IMR-90 (cell line): ENCODE data around the gene SIRPD. TPM values are rescaled to one million over a fixed set of nuclear protein-coding genes. Genes with fewer than 3 reads are reported as not detected.

Experiments used
- ATAC-seq: fragments of 200-7000 bp; cut with Tn5 transposase; 2 replicates; pipeline ENCODE4 v1.9.1; 2020; ENCODE audit warnings: low read depth, mild to moderate bottlenecking, moderate library complexity
- BruUV-seq: library from RNA; stranded (reverse); fragments of 400-500 nt; replicated peaks from 2 replicates; lab custom pipeline; 2021; lab: Mats Ljungman, UMichigan
- CTCF ChIA-PET: fragments of 300-600 bp; formaldehyde crosslinking; extraction: SDS; loops from one replicate; lab custom pipeline; 2021; ENCODE audit warnings: antibody characterized with exemption; lab: Yijun Ruan, JAX
- POLR2A ChIA-PET: fragments of 300-600 bp; sonication (Branson Sonifier 250); formaldehyde crosslinking; loops from one replicate; lab custom pipeline; 2022; ENCODE audit warnings: antibody characterized with exemption; ENCODE audit not compliant: unreplicated experiment; lab: Charles Lee
- DNase-seq: peaks from one replicate; pipeline ENCODE4 v3.0.0; 2013
- H2AFZ ChIP-seq: replicated peaks from 2 replicates; pipeline ENCODE3; 2013; ENCODE audit warnings: low read length, mild to moderate bottlenecking; ENCODE audit not compliant: poor library complexity
- H2AK5ac ChIP-seq: 2 replicates; pipeline ENCODE4 v1.6.1; 2013; ENCODE audit warnings: low read depth, low read length, inconsistent platforms
- H2AK9ac ChIP-seq: replicated peaks from 2 replicates; pipeline ENCODE3; 2013; ENCODE audit warnings: mild to moderate bottlenecking, low read depth, low read length, moderate library complexity; ENCODE audit not compliant: poor library complexity
- H2BK120ac ChIP-seq: 2 replicates; pipeline ENCODE4 v1.6.1; 2013; ENCODE audit warnings: low read depth, low read length, inconsistent platforms
- H2BK15ac ChIP-seq: 3 replicates; pipeline ENCODE4 v1.6.1; 2013; ENCODE audit warnings: low read depth, low read length, inconsistent platforms
- H2BK20ac ChIP-seq: 2 replicates; pipeline ENCODE4 v1.6.1; 2013; ENCODE audit warnings: low read depth, mild to moderate bottlenecking, inconsistent platforms, low read length, moderate library complexity
- H2BK5ac ChIP-seq: 2 replicates; pipeline ENCODE4 v1.6.1; 2013; ENCODE audit warnings: mild to moderate bottlenecking, low read depth, low read length, inconsistent platforms; ENCODE audit not compliant: poor library complexity, severe bottlenecking
- H3K14ac ChIP-seq: replicated peaks from 2 replicates; pipeline ENCODE4 v1.6.1; 2013; ENCODE audit warnings: low read depth, low read length, inconsistent platforms
- H3K18ac ChIP-seq: 2 replicates; pipeline ENCODE4 v1.6.1; 2013; ENCODE audit warnings: low read depth, low read length, control low read depth
- H3K23ac ChIP-seq: 2 replicates; pipeline ENCODE4 v1.6.1; 2013; ENCODE audit warnings: low read depth, low read length, inconsistent platforms
- H3K27ac ChIP-seq: 2 replicates; pipeline ENCODE4 v1.5.1; 2013; ENCODE audit warnings: mild to moderate bottlenecking, control low read depth, low read length; ENCODE audit not compliant: insufficient read depth
- H3K27me3 ChIP-seq: 2 replicates; pipeline ENCODE4 v1.6.1; 2013; ENCODE audit warnings: low read length; ENCODE audit not compliant: control insufficient read depth, insufficient read depth
- H3K36me3 ChIP-seq: 2 replicates; pipeline ENCODE4 v1.6.1; 2013; ENCODE audit warnings: low read length, mixed read lengths; ENCODE audit not compliant: control insufficient read depth, insufficient read depth
- H3K4ac ChIP-seq: 2 replicates; pipeline ENCODE4 v1.6.1; 2013; ENCODE audit warnings: low read depth, low read length, inconsistent platforms
- H3K4me1 ChIP-seq: 2 replicates; pipeline ENCODE4 v1.6.1; 2013; ENCODE audit warnings: low read length, mixed read lengths; ENCODE audit not compliant: control insufficient read depth, insufficient read depth
- H3K4me2 ChIP-seq: 2 replicates; pipeline ENCODE4 v1.6.1; 2013; ENCODE audit warnings: low read depth, mild to moderate bottlenecking, control low read depth, low read length, moderate library complexity
- H3K4me3 ChIP-seq: 2 replicates; pipeline ENCODE4 v1.5.1; 2013; ENCODE audit warnings: low read depth, mild to moderate bottlenecking, control low read depth, low read length, moderate library complexity; ENCODE audit not compliant: insufficient read depth
- H3K56ac ChIP-seq: 2 replicates; pipeline ENCODE4 v1.6.1; 2013; ENCODE audit warnings: low read length, inconsistent platforms; ENCODE audit not compliant: insufficient read depth; ENCODE audit errors: extremely low read depth
- H3K79me1 ChIP-seq, 2 experiments: 2 replicates each; pipeline ENCODE4 v1.6.1; 2013; ENCODE audit warnings: low read length in 2 of 2, inconsistent platforms in 1 of 2, low read depth in 1 of 2
- H3K9ac ChIP-seq: 2 replicates; pipeline ENCODE4 v1.6.1; 2013; ENCODE audit warnings: low read depth, low read length, control low read depth
- H3K9me1 ChIP-seq: 2 replicates; pipeline ENCODE4 v1.6.1; 2013; ENCODE audit warnings: low read length, inconsistent platforms; ENCODE audit not compliant: insufficient read depth
- H3K9me3 ChIP-seq: 2 replicates; pipeline ENCODE4 v1.6.1; 2013; ENCODE audit warnings: low read length; ENCODE audit not compliant: control insufficient read depth, insufficient read depth
- H4K20me1 ChIP-seq: 2 replicates; pipeline ENCODE4 v1.6.1; 2013; ENCODE audit warnings: low read length, inconsistent platforms; ENCODE audit not compliant: insufficient read depth
- H4K5ac ChIP-seq: 2 replicates; pipeline ENCODE4 v1.6.1; 2013; ENCODE audit warnings: mild to moderate bottlenecking, low read depth, low read length, control low read depth
- H4K8ac ChIP-seq, 2 experiments: 2 replicates each; pipeline ENCODE4 v1.6.1; 2013; ENCODE audit warnings: low read depth in 2 of 2, low read length in 2 of 2, control low read depth in 1 of 2, inconsistent platforms in 1 of 2
- H4K91ac ChIP-seq: 2 replicates; pipeline ENCODE4 v1.6.1; 2013; ENCODE audit warnings: low read depth, low read length, inconsistent platforms; ENCODE audit not compliant: insufficient read depth
- BHLHE40 ChIP-seq: fragments of 150-350 bp; IDR thresholded peaks from 2 replicates; pipeline ENCODE4 v1.6.1; 2016; ENCODE audit warnings: mild to moderate bottlenecking, low read depth, low read length
- CHD1 ChIP-seq: IDR thresholded peaks from 2 replicates; pipeline ENCODE4 v1.6.1; 2012; ENCODE audit warnings: low read depth, low read length, improper control_type of control experiment
- FOS ChIP-seq: fragments of 150-350 bp; IDR thresholded peaks from 2 replicates; pipeline ENCODE4 v1.6.1; 2016; ENCODE audit warnings: low read depth, low read length
- MAZ ChIP-seq: IDR thresholded peaks from 2 replicates; pipeline ENCODE4 v1.6.1; 2012; ENCODE audit warnings: low read depth, mild to moderate bottlenecking, low read length, improper control_type of control experiment, moderate library complexity, borderline replicate concordance
- NFE2L2 ChIP-seq: fragments of 150-350 bp; IDR thresholded peaks from 2 replicates; pipeline ENCODE4 v1.6.1; 2016; ENCODE audit warnings: low read depth, mild to moderate bottlenecking, low read length
- POLR2A ChIP-seq: IDR thresholded peaks from 2 replicates; pipeline ENCODE4 v1.6.1; 2012; ENCODE audit warnings: mild to moderate bottlenecking, low read depth, low read length
- RFX5 ChIP-seq: IDR thresholded peaks from 2 replicates; pipeline ENCODE4 v1.8.0; 2012; ENCODE audit warnings: low read depth, mild to moderate bottlenecking, low read length, moderate library complexity
- WGBS, 2 experiments: methylation state at CpG; one replicate each; pipeline versions ENCODE4 v1.1.5 to v1.1.7; 2013; ENCODE audit warnings: missing lambda C conversion rate in 2 of 2; ENCODE audit not compliant: insufficient read length in 1 of 2; ENCODE audit errors: extremely low coverage in 2 of 2; 5-methylcytosine and 5-hydroxymethylcytosine counted together
- dilution Hi-C: fragments of 300-500 bp; cut with HindIII; formaldehyde crosslinking; loops from one replicate; pipeline ENCODE4 v1.14.3; 2018; ENCODE audit warnings: low sequenced_read_pairs; ENCODE audit not compliant: unreplicated experiment
- in situ Hi-C: fragments of 300-500 bp; cut with MboI; formaldehyde crosslinking; loops from 3 replicates; pipeline ENCODE4 v1.14.3; 2019; ENCODE audit warnings: low sequenced_read_pairs, inconsistent platforms, mixed read lengths
- intact Hi-C: fragments of 100-400 bp; cut with micrococcal nuclease; formaldehyde crosslinking; loops from 2 replicates; pipeline ENCODE4 v1.10.0; 2022
- polyA plus RNA-seq, 3 experiments: library from polyadenylated mRNA; depleted of rRNA; stranded (reverse); fragments of >200 nt; gene quantifications; 2 replicates each; pipeline ENCODE4 v1.2.3, GENCODE V29; 2012; ENCODE audit warnings: low replicate concordance in 1 of 3
- total RNA-seq: library from RNA; depleted of rRNA; stranded (reverse); fragments of >200 nt; gene quantifications from 2 replicates; pipeline ENCODE4 v1.2.3, GENCODE V29; 2012
- TF ChIP-seq, protein P1 (sequence below): fragments of 150-350 bp; IDR thresholded peaks from 2 replicates; pipeline ENCODE4 v1.6.1; 2016; ENCODE audit warnings: low read depth, mild to moderate bottlenecking, low read length, moderate library complexity, borderline replicate concordance
- TF ChIP-seq, protein P2 (sequence below): conservative IDR thresholded peaks from 2 replicates; pipeline ENCODE4 v1.5.1; 2012; ENCODE audit warnings: mild to moderate bottlenecking, low read depth, low read length, improper control_type of control experiment

Gene SIRPD
- total and polyA plus RNA-seq, 2 of the 4 experiments (the other 2 are of a cell fraction) = not detected

DNA sequence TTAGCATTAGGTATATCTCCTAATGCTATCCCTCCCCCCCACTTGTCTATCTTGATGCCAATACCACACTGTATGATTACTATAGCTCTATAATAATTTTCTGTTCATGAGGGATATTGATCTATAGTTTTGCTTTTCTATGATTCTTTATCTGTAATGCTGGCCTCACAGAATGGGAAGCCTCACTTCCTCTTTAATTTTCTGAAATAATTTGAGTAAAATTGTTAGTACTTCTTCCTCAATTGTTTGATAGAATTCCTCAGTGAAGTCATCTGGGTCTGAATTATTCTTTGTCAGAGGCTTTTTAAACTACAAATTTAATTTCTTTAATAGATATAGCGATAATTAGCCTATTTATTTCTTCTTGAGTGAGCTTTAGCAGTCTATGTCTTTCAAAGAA is 31.2 kb downstream of the SIRPD start:
- dilution Hi-C loops = no loop called here
- no CpG with 5 or more reads among the region's 1 CpG for WGBS, 2 experiments
- Histone ChIP-seq H3K18ac (no peak overlapping the region), H3K9me3 (no peaks in the 10 kb centered on the region), H3K4me2 (no peak overlapping the region), H2BK15ac (no peak overlapping the region), H3K4ac (no peak overlapping the region), H3K27me3 (no peaks in the 10 kb centered on the region; the same call in 1 of the 2 replicates), H4K8ac (no peak overlapping the region), H3K9me1 (no peaks in the 10 kb centered on the region), H3K4me1 (no peaks in the 10 kb centered on the region), H2AFZ (no peak overlapping the region), H2BK5ac (no peak overlapping the region), H3K9ac (no peak overlapping the region), H4K20me1 (no peaks in the 10 kb centered on the region), H2AK9ac (no peak overlapping the region), H4K5ac (no peak overlapping the region), H2AK5ac (no peak overlapping the region), H3K4me3 (no peak overlapping the region), H2BK20ac (no peak overlapping the region), H3K27ac (no peak overlapping the region), H3K14ac (no peak overlapping the region), H2BK120ac (no peak overlapping the region), H3K36me3 (no peaks in the 10 kb centered on the region), H3K56ac (no peak overlapping the region), H4K91ac (no peak overlapping the region), H3K79me1 (no peaks in the 10 kb centered on the region), H3K23ac (no peak overlapping the region)
- ATAC-seq (no peak), DNase-seq (no peak)
- intact Hi-C loops = no loop called here
- TF ChIP-seq, protein P1, sequence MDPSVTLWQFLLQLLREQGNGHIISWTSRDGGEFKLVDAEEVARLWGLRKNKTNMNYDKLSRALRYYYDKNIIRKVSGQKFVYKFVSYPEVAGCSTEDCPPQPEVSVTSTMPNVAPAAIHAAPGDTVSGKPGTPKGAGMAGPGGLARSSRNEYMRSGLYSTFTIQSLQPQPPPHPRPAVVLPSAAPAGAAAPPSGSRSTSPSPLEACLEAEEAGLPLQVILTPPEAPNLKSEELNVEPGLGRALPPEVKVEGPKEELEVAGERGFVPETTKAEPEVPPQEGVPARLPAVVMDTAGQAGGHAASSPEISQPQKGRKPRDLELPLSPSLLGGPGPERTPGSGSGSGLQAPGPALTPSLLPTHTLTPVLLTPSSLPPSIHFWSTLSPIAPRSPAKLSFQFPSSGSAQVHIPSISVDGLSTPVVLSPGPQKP = no peak
- TF ChIP-seq POLR2A = no peak
- TF ChIP-seq, protein P2, sequence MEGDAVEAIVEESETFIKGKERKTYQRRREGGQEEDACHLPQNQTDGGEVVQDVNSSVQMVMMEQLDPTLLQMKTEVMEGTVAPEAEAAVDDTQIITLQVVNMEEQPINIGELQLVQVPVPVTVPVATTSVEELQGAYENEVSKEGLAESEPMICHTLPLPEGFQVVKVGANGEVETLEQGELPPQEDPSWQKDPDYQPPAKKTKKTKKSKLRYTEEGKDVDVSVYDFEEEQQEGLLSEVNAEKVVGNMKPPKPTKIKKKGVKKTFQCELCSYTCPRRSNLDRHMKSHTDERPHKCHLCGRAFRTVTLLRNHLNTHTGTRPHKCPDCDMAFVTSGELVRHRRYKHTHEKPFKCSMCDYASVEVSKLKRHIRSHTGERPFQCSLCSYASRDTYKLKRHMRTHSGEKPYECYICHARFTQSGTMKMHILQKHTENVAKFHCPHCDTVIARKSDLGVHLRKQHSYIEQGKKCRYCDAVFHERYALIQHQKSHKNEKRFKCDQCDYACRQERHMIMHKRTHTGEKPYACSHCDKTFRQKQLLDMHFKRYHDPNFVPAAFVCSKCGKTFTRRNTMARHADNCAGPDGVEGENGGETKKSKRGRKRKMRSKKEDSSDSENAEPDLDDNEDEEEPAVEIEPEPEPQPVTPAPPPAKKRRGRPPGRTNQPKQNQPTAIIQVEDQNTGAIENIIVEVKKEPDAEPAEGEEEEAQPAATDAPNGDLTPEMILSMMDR = no peak
- no peak for TF ChIP-seq NFE2L2
- no peak for TF ChIP-seq MAZ
- TF ChIP-seq RFX5 = no peak
- TF ChIP-seq CHD1 = no peak
- TF ChIP-seq BHLHE40 = no peak
- TF ChIP-seq FOS = no peak
- no TSS peak for BruUV-seq
- in situ Hi-C loops = no loop called here
- POLR2A ChIA-PET = interaction anchor here (1.1 kb wide), 1 partner anchor 13 kb away, joined by 4 read pairs; no protein-coding TSS in a partner anchor
- CTCF ChIA-PET = no interaction called here
